Sciatic nerve (tissue), 1 donor: ENCODE data around the gene OXCT2. TPM values are rescaled to one million over a fixed set of nuclear protein-coding genes. Genes with fewer than 3 reads are reported as not detected.

Experiments used
- total RNA-seq: library from RNA; stranded (reverse); fragmentation: NEBNext Ultra II Directional; extraction: Animal tissue kit (Norgen Biotek cat#: 25700); gene quantifications from one replicate; pipeline ENCODE4 v1.2.1, GENCODE V29; 2021
- donor health status: DM: no; HTN: no; CAD: no.

Gene OXCT2
- total RNA-seq, 1 donor from 2014 or later, result 8.5 TPM

Other genes starting within 250 kb of the OXCT2 start
- gene PABPC4, start 194.6 kb downstream of the OXCT2 start, total RNA-seq, result 168 TPM
- gene HEYL, start 131.7 kb downstream of the OXCT2 start, total RNA-seq, result 10.6 TPM
- gene NT5C1A, start 99.2 kb downstream of the OXCT2 start, total RNA-seq, result 1.4 TPM
- gene HPCAL4, start 79.9 kb downstream of the OXCT2 start, total RNA-seq, result not detected
- gene PPIE, start 32.5 kb downstream of the OXCT2 start, total RNA-seq, result 41.5 TPM
- 40.2 TPM for gene BMP8B, start 17.5 kb upstream of the OXCT2 start, total RNA-seq
- gene TRIT1, start 112.2 kb upstream of the OXCT2 start, total RNA-seq, result 21.6 TPM
- gene MYCL, start 130.6 kb upstream of the OXCT2 start, total RNA-seq, result 2.5 TPM
- gene MFSD2A, start 183.8 kb upstream of the OXCT2 start, total RNA-seq, result 12.3 TPM